GM13976 (cell line): ENCODE measurements around the gene NECTIN1.

Experiments
- DNase-seq: peaks from one replicate; pipeline ENCODE4 v3.0.0; 2012; ENCODE audit warnings: low spot score
- in situ Hi-C: fragments of 300-500 bp; cut with MboI; formaldehyde crosslinking; loops from one replicate; pipeline ENCODE4 v1.12.0; 2022; ENCODE audit warnings: low sequenced_read_pairs, mixed read lengths, inconsistent platforms; ENCODE audit not compliant: unreplicated experiment
- TF ChIP-seq, protein P1 (sequence below): IDR thresholded peaks from 2 replicates; pipeline ENCODE4 v1.5.1; 2012; ENCODE audit warnings: borderline replicate concordance, mild to moderate bottlenecking; ENCODE audit not compliant: insufficient read depth; ENCODE audit errors: extremely low read depth, missing control alignments, control extremely low read depth

NECTIN1 gene

DNA sequence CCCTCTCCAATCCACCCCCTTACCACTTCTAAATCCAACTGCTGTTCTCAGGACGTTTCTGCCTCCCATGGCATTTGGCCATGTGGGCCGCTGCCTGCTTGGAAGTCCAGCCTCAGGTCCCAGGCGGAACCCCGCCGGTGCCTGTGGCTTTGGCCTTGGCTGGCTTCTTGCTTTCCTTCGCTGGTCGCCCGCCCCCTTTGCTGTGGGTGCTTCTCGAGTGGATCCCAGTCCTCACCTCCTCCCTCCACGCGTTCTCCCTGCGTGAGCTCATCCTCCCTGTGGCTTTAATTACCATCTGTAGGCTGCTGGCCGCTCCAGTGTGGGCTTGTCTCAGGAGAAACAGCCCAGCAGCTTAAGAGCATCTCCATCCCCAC, 111.7 kb downstream of the NECTIN1 start:
- no peak for DNase-seq
- in situ Hi-C loops, result no loop called here
- TF ChIP-seq, protein P1, sequence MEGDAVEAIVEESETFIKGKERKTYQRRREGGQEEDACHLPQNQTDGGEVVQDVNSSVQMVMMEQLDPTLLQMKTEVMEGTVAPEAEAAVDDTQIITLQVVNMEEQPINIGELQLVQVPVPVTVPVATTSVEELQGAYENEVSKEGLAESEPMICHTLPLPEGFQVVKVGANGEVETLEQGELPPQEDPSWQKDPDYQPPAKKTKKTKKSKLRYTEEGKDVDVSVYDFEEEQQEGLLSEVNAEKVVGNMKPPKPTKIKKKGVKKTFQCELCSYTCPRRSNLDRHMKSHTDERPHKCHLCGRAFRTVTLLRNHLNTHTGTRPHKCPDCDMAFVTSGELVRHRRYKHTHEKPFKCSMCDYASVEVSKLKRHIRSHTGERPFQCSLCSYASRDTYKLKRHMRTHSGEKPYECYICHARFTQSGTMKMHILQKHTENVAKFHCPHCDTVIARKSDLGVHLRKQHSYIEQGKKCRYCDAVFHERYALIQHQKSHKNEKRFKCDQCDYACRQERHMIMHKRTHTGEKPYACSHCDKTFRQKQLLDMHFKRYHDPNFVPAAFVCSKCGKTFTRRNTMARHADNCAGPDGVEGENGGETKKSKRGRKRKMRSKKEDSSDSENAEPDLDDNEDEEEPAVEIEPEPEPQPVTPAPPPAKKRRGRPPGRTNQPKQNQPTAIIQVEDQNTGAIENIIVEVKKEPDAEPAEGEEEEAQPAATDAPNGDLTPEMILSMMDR, result no peak

DNA sequence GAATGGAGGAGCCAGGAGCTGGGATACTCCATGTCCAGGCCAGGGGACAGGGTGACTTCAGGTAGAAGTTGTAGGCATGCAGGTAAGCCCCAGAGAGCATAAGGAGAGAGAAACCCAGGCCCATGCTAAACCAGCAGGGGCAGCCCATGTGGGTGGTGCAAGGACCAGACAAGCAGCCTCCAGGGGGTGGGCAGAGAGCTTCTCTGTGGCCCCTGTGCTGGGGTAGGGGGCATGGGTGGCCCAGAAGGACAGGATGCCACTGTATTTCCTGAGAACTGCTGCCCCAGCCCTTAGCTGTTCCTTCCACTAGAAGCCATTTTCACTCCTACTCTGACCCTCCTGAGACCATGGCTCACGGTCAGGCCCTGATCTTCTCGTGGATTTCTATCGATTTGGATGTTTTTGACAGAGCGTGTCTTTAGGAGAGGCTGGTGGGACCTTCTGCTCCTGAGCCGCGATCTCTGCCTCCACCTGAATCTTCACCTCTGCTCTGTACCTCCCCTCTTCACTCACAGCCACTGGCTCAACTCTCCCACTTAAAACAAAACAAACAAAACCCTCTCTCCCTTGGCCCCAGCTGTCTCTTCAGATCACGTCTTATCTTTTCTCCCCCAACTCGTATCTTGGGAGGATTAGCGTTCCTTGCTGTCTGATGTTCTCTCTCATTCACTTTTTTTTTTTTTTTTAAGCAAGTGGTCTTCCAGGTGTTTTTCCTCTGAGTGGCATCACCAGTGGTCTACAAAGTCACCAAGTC, 112.2 kb downstream of the NECTIN1 start:
- no peak for DNase-seq
- in situ Hi-C loops, result no loop called here
- TF ChIP-seq, protein P1, result no peak

DNA sequence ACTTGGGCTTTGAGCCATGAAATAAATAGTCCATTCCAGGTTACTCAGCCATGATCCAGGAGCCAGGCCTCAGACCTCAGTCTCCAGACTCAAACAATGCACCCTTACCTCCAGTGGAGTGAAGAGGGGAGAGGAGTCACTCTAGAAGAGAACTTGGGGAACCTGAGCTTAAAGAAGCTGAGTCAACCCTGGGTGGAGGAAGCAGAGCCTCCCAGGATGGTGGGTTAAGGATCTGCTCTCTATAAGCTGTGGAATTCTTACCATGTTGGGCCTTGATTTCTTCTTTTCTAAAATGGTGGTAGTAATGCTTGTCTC, 113.2 kb downstream of the NECTIN1 start:
- TF ChIP-seq, protein P1, result no peak
- in situ Hi-C loops, result no loop called here

DNA sequence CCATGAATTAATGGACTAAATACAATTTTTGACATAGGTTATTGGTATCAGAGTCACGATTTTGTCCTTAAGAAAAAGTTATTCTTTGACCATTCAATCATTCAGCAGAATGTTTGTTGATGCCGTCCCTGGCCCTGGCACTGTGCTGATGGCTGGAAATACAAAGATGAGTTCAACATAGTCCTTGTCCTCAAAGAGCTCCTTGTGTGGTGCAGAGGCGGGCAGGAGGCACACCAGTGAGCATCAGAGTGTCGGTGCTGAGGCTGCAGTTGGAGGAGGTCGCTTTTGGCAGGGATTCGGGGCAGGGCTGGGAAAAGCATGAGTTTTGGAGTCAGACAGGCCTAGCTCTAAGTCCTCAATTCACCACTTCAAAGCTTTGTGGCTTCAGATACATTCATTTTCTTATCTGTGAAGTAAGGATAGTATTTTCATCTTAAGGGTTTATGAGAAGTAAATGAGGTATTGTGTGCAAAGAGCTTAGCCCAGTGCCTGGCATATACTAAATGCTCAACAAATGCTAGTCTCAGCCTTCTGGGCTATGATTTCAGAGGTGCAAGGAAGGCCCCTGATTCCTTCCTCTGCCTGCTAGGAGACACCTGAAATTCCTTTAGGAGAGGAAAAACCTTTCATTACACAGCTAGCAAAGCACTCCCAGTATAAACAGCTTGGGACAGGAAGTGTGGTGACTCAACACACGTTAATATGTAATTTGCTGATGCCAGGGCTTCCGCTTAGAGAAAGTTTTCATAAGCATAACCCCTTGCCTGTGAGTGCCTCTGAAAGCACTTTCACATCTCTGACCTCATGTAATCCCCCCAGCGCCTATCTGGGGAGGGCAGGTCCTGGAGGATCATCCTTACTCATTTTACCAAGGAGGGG, 113.8 kb downstream of the NECTIN1 start:
- TF ChIP-seq, protein P1, result no peak
- no peak for DNase-seq
- in situ Hi-C loops, result no loop called here

More for the DNA sequence above, 113.2 kb downstream of the NECTIN1 start:
- no peak for DNase-seq

DNA sequence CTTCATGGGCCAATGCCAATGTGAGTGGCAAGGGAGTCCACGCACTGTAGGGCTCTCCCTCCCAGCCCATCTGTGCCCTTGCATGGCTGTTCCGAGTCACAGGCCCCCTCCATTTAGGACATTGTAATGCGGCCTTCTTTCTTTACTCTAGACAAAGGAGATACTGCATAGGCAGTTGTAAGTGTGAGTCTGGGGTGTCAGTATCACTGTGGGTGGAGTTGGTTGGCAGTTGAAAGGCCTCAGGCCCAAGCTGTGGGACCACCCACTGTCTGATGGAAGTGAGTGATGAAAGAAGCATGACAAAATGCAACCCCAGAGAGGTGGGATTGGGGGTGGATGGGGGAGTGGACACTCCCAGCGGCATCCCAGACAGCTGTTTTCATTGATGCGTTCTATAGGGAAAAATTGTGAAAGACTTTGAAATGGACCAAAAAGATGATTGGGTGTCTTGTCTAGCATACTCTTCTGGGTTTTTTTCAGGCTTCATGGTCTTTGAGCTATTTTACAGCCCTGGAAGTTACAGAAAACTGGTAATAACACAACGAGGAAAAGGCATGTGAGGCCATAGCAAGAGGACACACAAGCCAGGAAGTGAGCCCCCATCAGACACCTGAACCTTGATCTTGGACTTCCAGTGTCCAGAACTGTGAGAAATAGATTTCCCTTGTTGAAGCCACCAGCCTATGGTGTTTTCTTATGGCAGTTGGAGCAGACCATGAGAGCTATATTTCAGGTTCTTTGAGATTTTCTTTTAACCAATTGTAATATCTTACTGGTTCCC, 114.6 kb downstream of the NECTIN1 start:
- in situ Hi-C loops, result no loop called here
- no peak for DNase-seq
- TF ChIP-seq, protein P1, result no peak

DNA sequence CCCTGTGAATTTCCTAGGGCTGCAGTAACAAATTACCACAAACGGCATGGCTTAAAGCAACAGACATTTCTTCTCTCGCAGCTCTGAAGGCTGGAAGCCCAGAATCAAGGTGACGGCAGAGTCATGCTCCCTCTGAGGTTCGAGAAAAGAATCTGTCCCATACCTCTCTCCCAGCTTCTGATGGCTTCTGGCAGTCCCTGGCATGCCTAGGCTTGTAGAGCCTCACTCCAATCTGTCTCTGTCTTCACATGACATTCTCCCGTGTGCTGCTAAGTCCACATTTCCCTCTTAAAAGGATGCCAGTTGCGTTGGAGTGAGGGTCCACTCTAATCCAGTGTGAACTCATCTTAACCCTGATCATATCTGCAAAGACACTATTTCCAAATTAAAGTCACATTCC, 116.2 kb downstream of the NECTIN1 start:
- DNase-seq, result no peak
- in situ Hi-C loops, result no loop called here
- TF ChIP-seq, protein P1, result no peak
